GM12875 (cell line): Measurements from ENCODE around the gene BICDL2.

Source experiments
- H3K4me3 ChIP-seq: one replicate; pipeline ENCODE4 v1.5.1; 2011; ENCODE audit warnings: low read depth, low read length, control low read depth
- TF ChIP-seq, protein P1 (sequence below): IDR thresholded peaks from 2 replicates; pipeline ENCODE4 v1.5.1; 2011; ENCODE audit warnings: low read depth, mild to moderate bottlenecking, control low read depth, inconsistent platforms, low read length, moderate library complexity, borderline replicate concordance; ENCODE audit not compliant: insufficient read depth

Gene BICDL2

DNA sequence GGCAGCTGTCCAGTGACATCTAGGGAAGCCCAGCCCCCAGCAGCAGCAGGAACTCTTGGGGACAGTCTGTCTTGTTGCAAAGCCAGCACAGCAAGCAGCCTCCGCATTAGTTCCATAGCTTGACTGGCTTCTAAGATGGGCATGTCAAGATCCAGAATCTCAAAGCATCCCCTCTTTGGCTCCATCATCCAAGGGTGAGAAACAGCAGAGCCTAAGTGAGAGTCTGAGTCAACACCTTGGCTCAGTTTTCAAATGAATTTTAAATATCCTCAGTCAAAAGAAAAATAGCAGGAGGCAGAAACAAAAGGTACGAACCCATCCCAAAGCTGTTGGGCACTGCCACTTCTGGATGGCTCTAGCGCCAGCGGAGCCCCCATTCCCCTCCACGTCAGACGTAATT lies 21.8 kb downstream of the BICDL2 start:
- TF ChIP-seq, protein P1, sequence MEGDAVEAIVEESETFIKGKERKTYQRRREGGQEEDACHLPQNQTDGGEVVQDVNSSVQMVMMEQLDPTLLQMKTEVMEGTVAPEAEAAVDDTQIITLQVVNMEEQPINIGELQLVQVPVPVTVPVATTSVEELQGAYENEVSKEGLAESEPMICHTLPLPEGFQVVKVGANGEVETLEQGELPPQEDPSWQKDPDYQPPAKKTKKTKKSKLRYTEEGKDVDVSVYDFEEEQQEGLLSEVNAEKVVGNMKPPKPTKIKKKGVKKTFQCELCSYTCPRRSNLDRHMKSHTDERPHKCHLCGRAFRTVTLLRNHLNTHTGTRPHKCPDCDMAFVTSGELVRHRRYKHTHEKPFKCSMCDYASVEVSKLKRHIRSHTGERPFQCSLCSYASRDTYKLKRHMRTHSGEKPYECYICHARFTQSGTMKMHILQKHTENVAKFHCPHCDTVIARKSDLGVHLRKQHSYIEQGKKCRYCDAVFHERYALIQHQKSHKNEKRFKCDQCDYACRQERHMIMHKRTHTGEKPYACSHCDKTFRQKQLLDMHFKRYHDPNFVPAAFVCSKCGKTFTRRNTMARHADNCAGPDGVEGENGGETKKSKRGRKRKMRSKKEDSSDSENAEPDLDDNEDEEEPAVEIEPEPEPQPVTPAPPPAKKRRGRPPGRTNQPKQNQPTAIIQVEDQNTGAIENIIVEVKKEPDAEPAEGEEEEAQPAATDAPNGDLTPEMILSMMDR = no peak
- H3K4me3 ChIP-seq = no peak overlapping the region

GRCh38 chr16:3013998-3014690 lies 22.6 kb downstream of the BICDL2 start:
- no peak overlapping the region for H3K4me3 ChIP-seq
- TF ChIP-seq, protein P1 = no peak

- no peak overlapping the region for H3K4me3 ChIP-seq
- TF ChIP-seq, protein P1 = no peak
Measured at GRCh38 chr16:3013491-3013951, 23.2 kb downstream of the BICDL2 start.

- H3K4me3 ChIP-seq = no peak within 1 kb of the TSS
- TF ChIP-seq, protein P1 = no peak
Measured at GRCh38 chr16:3012828-3013420, 23.8 kb downstream of the BICDL2 start, which contains the start of gene CLDN9. CLDN9 (plus strand) TSS chr16:3012923; CDS start chr16:3013363, 440 bp downstream.

DNA sequence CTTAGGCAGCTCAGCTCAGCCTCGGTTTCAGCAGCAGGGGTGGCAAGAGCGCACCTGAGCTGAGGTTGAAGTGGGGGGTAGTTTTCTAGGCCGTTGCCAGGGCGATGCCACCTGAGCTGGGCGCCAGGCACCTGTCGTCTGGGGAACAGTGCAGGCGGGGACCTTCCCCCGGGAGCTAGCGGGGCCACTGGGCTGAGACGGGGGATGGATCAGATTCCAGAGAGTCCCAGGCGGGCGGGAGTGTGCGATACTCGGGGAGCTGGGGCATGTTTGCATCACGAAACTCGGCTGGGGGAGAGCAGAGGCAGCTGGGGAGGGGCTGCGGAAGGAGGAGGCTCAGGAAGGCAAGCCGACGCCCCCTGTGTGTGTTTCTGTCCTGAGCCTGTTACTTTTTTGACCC lies 24.5 kb downstream of the BICDL2 start:
- TF ChIP-seq, protein P1 = no peak
- H3K4me3 ChIP-seq = no peak overlapping the region

DNA sequence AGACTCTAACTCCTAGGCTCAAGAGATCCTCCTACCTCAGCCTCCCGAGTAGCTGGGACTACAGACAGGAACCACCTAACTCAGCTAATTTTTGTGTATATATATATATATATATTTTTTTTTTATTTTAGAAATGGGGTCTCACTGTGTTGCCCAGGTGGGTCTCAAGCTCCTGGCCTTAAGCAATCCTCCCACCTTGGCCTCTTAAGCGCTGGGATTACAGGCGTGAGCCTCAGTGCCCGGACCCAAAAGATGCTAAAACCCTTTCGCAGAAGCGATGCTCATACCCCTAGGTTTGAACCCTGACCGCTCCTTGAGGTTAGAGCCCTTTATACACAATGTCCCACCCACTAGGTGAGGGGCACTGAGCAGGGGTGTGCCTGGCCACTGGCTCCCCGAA lies 26.2 kb downstream of the BICDL2 start:
- H3K4me3 ChIP-seq = no peak overlapping the region
- TF ChIP-seq, protein P1 = no peak

DNA sequence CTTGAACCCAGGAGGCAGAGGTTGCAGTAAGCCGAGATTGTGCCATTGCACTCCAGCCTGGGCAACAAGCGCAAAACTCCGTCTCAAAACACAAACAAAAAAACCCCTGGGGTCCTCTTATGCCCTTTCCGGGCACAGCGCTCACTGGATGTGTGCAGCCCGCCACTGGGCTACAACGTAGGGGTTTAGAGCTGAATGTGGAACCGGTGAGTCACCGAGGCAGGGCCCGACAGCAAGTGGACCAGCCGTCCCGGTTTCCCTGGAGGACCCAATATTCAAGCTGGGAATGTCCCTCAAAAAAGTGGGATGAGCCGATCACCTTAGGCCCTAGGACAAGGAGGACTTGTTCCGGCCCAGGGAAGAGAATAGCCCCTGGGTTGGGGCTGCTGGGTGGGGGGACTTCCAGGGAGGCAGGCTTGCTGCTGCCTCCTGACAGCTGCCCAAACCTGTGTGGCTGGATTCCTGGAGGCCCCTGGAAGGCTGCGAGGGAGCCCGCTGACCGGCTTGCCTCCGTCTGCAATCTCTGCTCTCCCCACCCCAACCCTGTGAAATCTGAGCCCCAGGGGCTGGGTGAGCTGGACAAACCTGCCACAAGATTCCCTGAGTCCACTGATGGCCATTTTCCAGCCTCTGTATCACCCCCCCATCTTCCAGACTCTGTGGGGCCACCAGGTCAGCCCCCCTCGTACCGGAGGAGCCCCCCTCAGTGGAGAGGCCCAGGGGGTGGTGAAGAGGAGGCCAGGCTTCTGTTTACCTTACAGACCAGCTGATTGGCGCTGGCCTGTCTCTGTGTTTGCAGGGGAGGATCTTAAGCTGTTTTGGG lies 27.0 kb downstream of the BICDL2 start:
- TF ChIP-seq, protein P1 = no peak
- H3K4me3 ChIP-seq = no peak overlapping the region
